ENCODE data around the gene NOVA2.
"Not testable (repeated sequence)": the region's sequence is repeated elsewhere in the genome, so short reads cannot be mapped to it uniquely, and the experiment has no call there.

NOVA2 gene

DNA sequence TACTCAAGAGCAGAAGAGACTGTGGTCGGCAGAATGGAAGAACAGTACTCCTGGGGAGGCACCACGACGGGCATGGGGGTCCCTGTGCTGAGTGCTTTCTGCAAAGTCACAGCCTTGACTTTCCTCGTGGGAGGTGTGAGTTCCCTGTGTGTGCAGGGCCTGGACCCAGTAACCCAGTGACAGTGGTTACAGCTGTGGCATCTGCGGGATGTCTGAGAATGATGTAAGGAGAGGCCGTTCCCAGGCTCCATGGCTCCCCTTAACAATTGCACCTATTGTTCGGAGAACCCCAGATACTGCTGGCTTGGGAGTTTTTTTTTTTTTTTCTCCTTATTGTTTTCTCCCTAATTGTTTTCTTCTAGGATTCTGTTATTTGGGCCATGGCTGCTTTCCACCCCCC is 54.0 kb downstream of the NOVA2 start:
- DNase-seq, result no peak

GRCh38 chr19:45918721-45919120 is 54.9 kb downstream of the NOVA2 start:
- DNase-seq, result no peak

DNA sequence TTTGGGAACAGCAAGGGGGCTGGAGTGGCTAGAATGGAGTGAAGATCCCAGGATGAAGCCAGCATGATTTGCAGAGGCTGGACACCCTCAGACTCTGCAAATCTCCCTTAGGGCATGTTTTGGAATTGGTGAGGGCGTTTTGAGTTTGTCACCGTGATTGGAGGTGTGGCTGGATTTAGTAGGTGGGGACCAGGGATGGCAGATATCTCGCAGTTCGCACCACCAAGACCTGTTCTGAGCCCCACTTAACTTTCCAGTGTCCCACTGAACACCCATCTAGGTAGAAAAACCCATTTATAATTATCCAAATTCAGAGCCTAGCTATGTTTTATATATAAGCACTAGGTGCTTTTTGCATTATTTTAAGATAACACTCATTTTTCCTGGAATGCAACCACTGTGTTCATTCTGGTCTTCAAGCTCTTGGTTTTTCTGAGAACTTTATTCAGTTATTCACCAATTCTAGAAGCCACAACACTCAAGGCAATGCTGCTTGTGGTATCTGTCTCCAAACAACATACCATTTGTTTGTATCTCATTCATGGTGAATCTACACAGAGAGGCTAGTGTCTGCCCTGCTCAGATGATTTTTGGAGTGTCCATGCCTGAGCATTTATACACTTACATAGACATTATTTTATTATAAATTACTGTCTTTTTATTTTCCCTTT is 56.1 kb downstream of the NOVA2 start:
- no peak for DNase-seq

- no peak for DNase-seq
Measured at GRCh38 chr19:45913874-45914830, 59.5 kb downstream of the NOVA2 start, which contains the start of gene NANOS2. Gene NANOS2, minus strand, starts transcription at chr19:45914778. Its CDS starts 85 bp downstream, at chr19:45914693.

- no peak for DNase-seq
Measured at GRCh38 chr19:45911291-45911690, 62.4 kb downstream of the NOVA2 start.

DNA sequence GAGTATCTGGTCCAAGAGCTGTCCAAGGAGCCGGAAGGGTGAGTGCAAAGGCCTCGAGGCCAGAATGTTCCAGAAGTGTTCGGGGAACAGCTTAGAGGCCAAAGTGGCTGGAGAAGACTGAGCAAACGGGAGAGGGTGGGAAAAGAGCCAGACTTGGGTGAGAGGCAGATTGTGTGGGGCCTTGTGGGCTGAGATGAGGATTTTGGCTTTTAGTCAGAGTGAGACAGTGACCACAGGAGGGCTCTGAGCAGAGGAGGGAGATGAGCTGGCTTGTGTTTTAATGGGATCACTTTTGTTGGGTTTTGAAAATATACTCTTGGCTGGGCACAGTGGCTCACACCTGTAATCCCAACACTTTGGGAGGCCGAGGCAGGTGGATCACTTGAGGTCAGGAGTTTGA is 64.7 kb downstream of the NOVA2 start:
- no peak for DNase-seq

- DNase-seq, result no peak
Measured at GRCh38 chr19:45906221-45906620, 67.4 kb downstream of the NOVA2 start.

DNA sequence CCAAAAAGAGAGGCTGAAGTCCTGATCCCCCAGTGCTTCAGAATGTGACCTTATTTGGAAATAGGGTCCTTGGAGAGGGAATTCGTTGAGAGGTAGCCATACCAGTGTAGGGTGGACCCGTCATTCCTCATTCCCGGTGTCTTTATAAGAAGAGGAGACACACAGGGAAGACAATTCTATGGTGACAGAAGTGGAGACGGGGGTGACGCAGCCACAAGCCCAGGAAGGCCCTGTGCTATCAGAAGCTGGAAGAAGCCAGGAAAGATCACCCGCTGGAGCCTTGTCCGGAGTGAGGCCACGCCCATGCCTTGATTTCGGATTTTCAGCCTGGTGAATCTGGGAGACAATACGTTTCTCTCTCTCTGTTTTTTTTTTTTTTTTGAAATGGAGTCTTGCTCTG is 68.7 kb downstream of the NOVA2 start:
- DNase-seq, result no peak

DNA sequence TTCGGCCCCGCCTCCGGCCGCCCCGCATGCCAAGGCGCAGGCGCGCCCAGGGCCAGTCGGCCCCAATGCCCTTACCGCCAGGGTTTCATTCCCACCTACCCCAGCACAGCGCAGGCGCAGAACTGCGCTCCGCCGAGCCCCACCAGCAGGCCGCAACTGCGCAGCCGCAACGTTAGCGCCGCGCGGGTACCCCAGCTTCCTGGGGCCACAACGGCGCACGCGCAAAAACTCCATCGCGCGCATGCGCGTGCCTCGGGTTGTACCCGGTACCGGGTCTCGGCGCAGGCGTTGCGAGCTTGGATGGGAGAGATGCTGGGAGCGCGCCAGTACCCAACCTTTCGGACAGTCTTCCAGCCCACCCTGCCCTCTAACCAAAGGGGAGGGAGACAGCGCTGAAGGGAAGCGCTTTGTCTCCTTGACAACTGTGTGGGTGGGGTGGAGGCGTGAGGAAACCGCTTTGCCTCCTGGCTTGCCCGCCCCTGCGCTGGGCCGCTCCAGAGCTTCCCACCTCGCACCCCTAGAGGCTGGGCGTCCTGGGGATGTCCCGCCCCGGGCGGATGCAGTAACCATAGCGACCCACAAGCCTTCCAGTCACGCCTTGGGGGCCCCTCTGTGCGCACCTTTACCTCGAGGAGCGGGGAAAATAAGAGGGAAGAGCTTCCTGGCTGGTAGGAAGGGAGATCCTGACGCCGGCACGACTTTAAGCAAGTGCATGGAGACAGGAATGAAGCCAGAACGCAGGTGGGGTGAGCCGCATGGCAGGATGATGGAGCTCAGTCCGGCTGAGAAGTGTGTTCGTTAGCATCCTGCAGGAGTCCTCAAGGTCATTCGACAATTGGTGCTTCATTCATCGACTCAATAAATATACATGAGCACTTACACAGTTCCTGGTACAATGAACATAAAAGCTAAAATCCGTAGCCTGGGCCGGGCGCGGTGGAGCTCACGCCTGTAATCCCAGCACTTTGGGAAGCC is 70.7 kb downstream of the NOVA2 start:
- peak; percentile 100 for DNase-seq

- DNase-seq, result no peak
Measured at GRCh38 chr19:45901912-45902650, 71.6 kb downstream of the NOVA2 start, which contains the start of gene MYPOP. Gene MYPOP, minus strand, starts transcription at chr19:45902613. Its CDS starts 840 bp downstream, at chr19:45901773.

DNA sequence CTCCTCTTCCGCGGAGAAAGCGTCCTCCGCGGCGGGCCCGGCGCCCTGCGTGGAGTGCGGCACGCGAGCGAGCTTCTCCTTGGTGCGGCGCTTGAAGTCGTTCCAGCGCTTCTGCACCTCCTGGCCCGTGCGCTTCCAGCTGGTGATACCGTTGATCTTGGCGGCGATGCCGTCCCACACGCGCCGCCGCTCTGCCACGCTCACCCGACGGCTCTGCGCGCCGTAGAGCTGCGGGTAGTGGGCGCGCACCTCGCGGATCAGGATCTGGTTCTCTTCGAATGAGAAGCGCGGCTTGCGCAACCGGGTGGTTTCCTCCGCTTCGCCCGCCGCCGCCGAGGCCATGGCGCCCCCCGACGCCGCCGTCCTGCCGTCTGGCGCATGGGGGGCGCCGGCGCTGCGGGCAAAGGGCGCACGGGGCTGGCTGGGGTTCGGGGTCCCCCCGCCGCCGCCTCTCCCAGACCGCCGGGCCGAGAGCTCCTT is 72.2 kb downstream of the NOVA2 start:
- peak; percentile 70 for DNase-seq

DNA sequence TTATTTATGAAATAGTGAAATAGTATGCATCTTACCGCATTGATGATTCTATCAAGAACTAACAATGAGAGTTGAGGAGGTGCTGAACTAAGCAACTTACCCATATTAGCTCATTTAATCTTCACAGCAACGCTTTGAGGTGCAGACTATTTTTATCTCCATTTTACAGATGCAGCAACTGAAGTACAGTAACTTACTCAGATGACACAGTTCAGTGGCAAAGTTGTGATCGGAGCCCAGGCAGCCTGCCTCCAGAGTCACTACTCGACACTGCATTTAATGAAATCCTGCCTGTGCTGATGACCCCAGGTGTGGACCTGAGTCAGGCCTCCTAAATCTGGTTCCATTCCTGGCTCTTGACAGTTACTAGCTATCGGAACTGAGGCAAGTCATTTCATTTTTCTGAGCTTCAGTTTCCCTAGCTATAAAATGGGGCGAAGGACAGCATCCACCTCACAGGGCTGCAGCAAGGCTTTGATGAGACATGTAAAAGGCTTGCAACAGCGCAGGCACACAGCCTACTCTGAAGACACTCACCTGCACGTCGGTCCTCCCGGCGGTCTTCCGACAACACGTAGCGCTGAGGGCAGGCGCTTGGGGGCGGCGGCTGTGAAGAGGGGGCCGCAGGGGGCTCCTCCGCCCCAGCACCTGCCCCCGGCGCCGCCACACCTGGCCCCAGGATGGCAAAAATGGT is 72.8 kb downstream of the NOVA2 start:
- DNase-seq, result no peak

DNA sequence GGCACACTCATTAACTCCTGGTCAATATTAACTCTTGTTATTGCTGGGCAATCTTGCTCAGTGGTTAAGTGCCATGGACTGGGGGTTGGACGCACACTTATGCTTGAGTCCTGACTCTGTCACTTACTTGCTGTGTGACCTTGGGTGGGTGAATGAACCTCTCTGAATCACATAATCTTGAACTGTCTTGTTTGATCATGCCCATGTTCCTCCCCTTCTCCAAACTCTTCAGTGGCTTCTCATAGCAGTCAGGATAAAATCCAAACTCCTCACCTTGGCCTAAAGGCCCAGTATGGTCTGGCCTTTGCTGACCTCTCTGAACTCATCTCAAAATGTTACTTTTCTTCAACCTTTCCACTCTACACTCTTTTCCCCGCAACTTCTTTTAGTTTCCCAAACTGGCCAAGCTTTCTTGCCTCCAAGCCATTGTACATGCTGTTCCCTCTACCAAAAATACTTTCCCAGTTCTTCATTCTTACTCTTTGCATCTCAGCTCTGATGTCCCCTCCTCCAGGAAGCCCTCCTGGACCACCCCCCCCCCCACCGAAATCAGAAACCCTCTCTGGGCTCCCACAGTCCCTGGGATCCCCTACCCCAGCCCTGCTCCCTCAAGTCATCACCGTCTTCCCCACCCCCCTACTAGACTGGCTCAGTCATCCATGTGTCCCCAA is 73.6 kb downstream of the NOVA2 start:
- no peak for DNase-seq

GRCh38 chr19:45899253-45899652 is 74.4 kb downstream of the NOVA2 start:
- no peak for DNase-seq

GRCh38 chr19:45897261-45897812 is 76.3 kb downstream of the NOVA2 start:
- DNase-seq, result no peak

DNA sequence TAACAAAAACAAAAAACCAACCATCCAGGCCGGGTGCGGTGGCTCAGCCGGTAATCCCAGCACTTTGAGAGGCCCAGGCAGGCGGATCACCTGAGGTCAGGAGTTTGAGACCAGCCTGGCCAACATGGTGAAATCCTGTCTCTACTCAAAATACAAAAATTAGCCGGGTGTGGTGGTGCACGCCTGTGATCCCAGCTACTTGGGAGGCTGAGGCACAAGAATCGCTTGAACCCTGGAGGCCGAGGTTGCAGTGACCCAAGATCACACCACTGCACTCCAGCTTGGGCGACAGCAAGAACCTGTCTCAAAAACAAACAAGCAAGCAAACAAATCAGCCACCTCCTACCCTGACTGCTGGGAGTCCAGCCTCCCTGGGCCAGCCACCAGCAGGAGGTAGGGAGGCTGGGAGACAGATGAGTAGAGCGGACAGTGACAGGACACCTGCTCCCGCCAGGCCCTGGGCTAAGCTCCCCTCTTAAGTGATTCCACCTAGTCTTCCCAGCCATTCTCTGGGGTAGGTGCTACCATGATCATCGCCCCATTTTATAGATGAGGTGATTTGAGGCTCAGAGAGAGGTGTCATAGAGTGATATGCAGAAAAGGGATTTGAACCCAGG is 77.6 kb downstream of the NOVA2 start:
- not testable (repeated sequence) for DNase-seq

DNA sequence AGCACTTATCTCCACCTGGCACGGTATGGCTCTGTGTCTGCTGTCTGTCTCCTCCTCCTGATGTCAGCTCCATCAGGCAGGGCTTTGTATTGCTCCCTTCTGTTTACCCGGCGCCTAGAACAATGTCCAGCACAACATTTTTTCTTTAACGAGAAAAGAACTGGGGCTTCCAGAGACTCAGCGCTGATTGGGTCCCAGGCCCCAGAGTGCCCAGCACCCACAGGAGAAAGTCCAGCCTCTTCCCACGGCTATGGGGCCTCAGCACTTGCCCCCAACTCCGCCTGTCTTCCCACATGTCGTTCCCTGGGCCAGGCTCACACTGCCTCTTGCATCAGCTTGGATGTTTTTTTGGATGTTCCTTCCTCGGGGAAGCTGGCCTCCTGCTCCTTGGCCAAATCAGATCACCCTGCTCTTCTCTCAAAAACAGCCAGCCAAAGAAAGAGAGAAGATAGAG is 78.1 kb downstream of the NOVA2 start:
- no peak for DNase-seq

- DNase-seq, result no peak
Measured at GRCh38 chr19:45890877-45891276, 82.8 kb downstream of the NOVA2 start.

- no peak for DNase-seq
Measured at GRCh38 chr19:45889210-45889885, 84.3 kb downstream of the NOVA2 start.

Measured in activated effector memory CD4-positive, alpha-beta T cell treated with anti-CD3 and anti-CD28 coated beads, Interleukin-2, amount 50 U/mL, for 16 hours (primary cell).